AG09319 (cell line): ENCODE data around the gene ANKS4B.
"Not testable (repeated sequence)": the region's sequence is repeated elsewhere in the genome, so short reads cannot be mapped to it uniquely, and the experiment has no call there.

Source experiments
- DNase-seq: peaks from one replicate; pipeline ENCODE4 v3.0.0-alpha.2; 2010; ENCODE audit warnings: low read depth; ENCODE audit errors: extremely low read depth
- CTCF ChIP-seq: IDR thresholded peaks from 2 replicates; pipeline ENCODE4 v1.5.1; 2011; ENCODE audit warnings: low read depth, mild to moderate bottlenecking, inconsistent platforms, low read length, moderate library complexity

ANKS4B gene

GRCh38 chr16:21263640-21264570 lies 30.4 kb downstream of the ANKS4B start:
- TF ChIP-seq CTCF: no peak
- peak; percentile 31 for DNase-seq

DNA sequence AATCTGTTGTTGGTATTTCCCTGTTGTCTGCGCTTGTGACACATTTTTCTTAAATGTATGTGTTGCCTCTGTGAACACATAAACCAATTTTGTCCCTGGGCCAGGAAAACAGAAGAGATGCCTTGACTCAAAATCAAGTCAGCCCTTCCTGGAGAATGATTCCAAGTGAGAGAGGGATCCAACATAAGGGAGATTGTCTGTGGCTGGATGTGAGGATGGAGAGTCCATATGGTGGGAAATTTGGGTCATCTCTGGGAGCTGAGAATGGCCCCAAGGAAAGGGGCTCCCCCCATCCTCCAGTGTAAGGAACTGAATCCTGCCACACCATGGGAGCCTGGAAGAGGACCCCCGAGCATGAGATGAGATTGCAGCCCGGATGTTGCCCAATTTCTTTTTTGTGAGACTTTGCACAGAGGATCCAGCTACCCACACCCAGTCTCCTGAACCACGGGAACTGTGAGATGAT lies 31.1 kb downstream of the ANKS4B start:
- TF ChIP-seq CTCF: no peak
- DNase-seq: no peak

- TF ChIP-seq CTCF: no peak
- no peak for DNase-seq
Measured at GRCh38 chr16:21265104-21265837, 31.8 kb downstream of the ANKS4B start.

GRCh38 chr16:21267298-21267697 lies 33.8 kb downstream of the ANKS4B start:
- no peak for TF ChIP-seq CTCF
- no peak for DNase-seq

DNA sequence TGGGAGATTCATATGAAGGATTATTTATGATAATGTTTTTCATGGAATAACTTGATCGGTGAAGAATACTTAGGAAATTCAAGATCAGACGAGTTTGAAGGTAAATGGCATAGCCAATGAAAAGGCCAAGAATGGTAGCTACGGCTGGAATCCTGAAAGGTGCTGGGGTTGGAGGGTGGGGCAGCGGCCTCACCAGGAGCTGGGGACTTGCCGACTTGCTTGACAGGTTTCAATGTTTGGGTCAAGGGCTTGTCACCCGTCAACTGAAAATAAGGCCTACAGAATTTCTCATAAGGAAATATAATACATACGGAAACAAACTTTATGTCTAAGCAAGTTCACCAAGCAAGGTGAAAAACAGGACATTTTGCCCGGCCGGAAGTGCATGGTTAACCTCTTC lies 34.7 kb downstream of the ANKS4B start:
- DNase-seq: no peak
- no peak for TF ChIP-seq CTCF

DNA sequence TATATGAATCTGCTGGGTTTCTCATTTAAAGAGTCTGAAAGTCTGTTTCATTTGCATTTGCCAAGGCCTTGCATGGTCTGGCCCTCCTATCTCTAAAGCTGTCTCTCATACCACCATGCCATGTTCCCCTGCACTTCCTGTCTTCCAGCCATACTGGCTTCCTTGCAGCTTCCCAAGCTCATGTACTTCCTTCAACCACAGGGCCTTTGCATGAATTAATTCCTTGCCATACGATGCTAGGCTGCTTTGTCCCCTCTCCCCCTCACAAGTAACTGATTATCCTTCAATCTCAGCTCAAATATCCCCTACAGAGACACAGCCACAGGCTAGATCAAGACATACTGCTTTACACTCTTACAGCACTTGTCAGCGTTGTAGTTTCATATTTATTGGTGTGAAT lies 38.8 kb downstream of the ANKS4B start:
- DNase-seq: no peak
- TF ChIP-seq CTCF: no peak

DNA sequence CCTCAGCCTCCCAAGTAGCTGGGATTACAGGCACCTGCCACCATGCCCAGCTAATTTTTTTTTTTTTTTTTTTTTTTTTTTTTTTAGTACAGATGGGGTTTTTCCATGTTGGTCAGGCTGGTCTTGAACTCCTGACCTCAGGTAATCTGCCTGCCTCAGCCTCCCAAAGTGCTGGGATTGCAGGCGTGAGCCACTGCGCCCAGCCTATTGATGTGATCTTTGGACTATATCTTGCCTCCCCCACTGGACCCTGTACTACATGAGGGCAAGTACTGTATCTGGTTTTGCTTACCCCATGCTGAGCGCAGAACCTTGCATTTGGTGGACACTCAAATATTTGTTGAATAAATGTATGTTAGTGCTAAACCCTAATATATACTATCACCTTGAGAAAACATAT lies 39.3 kb downstream of the ANKS4B start:
- DNase-seq: not testable (repeated sequence)
